ENCODE measurements around the gene TECPR2. TPM values are rescaled to one million over a fixed set of nuclear protein-coding genes. Genes with fewer than 3 reads are reported as not detected.

Gene TECPR2
- total RNA-seq, 1 donor from 2014 or later: 26.9 TPM

- Mint-ChIP-seq H3K36me3 (ENCODE audit: unreplicated experiment) (peaks cover 8% of the 10 kb centered on the region), H3K4me1 (ENCODE audit: unreplicated experiment) (peaks cover 2% of the 10 kb centered on the region), H3K27me3 (ENCODE audit: unreplicated experiment) (no peaks in the 10 kb centered on the region), H3K27ac (ENCODE audit: unreplicated experiment) (no peak overlapping the region), H3K9me3 (ENCODE audit: unreplicated experiment) (no peaks in the 10 kb centered on the region), H3K4me3 (ENCODE audit: unreplicated experiment) (no peak overlapping the region)
- no peak for DNase-seq (ENCODE audit: extremely low spot score, unreplicated experiment)
- TF ChIP-seq CTCF (IDR thresholded peaks at IDR 0.05): no peak
These were observed 136.0 kb downstream of the TECPR2 start for GRCh38 chr14:102498678-102499265.

DNA sequence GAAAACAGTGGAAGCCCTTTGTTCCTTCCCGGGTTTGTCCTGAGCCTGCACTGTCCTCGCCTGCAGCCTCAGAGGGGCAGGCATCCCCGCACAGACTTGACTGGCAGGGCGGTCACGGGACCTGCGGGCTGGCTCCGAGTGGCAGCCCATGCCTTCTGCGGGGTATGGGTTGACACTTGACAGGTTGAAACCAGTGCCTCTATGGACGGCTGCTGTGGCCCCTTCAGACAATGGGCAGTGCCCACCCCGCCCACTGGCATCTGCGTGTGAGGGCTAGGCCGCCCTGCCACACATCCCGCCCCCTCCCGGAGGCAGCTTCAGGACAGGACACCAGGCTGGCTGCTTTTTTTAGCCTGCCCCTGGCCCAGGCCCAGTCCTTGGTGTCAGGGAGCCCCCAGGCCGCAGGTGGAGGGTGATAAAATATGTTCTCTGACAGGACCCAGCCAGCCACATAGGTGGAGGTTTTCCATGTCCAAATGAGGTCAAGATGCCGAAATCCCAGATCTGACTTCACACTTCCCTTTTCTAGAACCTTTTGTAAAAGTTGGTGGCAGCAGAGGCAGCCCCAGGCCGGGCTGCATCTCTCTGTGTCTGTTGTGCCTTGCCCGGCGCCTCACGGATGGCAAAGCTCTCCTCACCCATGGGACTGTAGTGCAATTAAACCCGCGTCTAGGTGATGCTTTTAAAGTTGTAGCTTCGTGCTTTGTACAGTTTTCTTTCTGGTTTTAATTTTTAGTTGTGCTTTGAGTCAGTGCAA, 136.8 kb downstream of the TECPR2 start:
- DNase-seq (ENCODE audit: extremely low spot score, unreplicated experiment): no peak
- H3K36me3 Mint-ChIP-seq (ENCODE audit: unreplicated experiment): peaks cover 8% of the 10 kb centered on the region
- no peak overlapping the region for H3K27ac Mint-ChIP-seq (ENCODE audit: unreplicated experiment)
- TF ChIP-seq CTCF (IDR thresholded peaks at IDR 0.05): no peak
- no peaks in the 10 kb centered on the region for H3K9me3 Mint-ChIP-seq (ENCODE audit: unreplicated experiment)
- H3K4me1 Mint-ChIP-seq (ENCODE audit: unreplicated experiment): peaks cover 2% of the 10 kb centered on the region
- H3K4me3 Mint-ChIP-seq (ENCODE audit: unreplicated experiment): no peak overlapping the region
- no peaks in the 10 kb centered on the region for H3K27me3 Mint-ChIP-seq (ENCODE audit: unreplicated experiment)

- DNase-seq (ENCODE audit: extremely low spot score, unreplicated experiment): no peak
- no peak for TF ChIP-seq CTCF (IDR thresholded peaks at IDR 0.05)
- Mint-ChIP-seq H3K4me3 (ENCODE audit: unreplicated experiment) (no peak overlapping the region), H3K9me3 (ENCODE audit: unreplicated experiment) (no peaks in the 10 kb centered on the region), H3K27me3 (ENCODE audit: unreplicated experiment) (no peaks in the 10 kb centered on the region), H3K27ac (ENCODE audit: unreplicated experiment) (no peak overlapping the region), H3K36me3 (ENCODE audit: unreplicated experiment) (peaks cover 8% of the 10 kb centered on the region), H3K4me1 (ENCODE audit: unreplicated experiment) (peaks cover 2% of the 10 kb centered on the region)
These were observed 137.5 kb downstream of the TECPR2 start for GRCh38 chr14:102500158-102500662.

DNA sequence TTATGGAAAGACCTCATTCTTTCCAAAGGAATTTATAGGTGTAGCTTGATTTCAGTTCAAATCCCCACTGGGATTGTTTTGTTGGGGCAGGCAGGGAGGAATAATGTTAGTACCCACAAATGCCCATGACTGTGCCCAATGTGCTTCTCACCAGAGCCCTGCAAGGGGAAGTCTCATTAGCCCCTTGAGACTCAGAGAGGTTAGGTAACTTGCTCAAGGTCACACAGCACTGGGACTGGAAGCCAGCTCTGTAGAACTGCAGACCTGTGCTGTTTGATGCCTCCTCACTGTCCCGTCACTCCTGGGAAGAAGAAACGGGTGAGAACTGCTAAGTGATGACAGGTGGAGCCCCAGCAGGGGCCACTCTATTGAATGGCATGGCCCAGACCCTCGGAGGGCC, 138.0 kb downstream of the TECPR2 start:
- DNase-seq (ENCODE audit: extremely low spot score, unreplicated experiment): no peak
- no peak overlapping the region for H3K27ac Mint-ChIP-seq (ENCODE audit: unreplicated experiment)
- H3K27me3 Mint-ChIP-seq (ENCODE audit: unreplicated experiment): no peaks in the 10 kb centered on the region
- no peak for TF ChIP-seq CTCF (IDR thresholded peaks at IDR 0.05)
- H3K36me3 Mint-ChIP-seq (ENCODE audit: unreplicated experiment): peaks cover 9% of the 10 kb centered on the region
- H3K4me3 Mint-ChIP-seq (ENCODE audit: unreplicated experiment): no peak overlapping the region
- H3K4me1 Mint-ChIP-seq (ENCODE audit: unreplicated experiment): peaks cover 2% of the 10 kb centered on the region
- no peaks in the 10 kb centered on the region for H3K9me3 Mint-ChIP-seq (ENCODE audit: unreplicated experiment)

DNA sequence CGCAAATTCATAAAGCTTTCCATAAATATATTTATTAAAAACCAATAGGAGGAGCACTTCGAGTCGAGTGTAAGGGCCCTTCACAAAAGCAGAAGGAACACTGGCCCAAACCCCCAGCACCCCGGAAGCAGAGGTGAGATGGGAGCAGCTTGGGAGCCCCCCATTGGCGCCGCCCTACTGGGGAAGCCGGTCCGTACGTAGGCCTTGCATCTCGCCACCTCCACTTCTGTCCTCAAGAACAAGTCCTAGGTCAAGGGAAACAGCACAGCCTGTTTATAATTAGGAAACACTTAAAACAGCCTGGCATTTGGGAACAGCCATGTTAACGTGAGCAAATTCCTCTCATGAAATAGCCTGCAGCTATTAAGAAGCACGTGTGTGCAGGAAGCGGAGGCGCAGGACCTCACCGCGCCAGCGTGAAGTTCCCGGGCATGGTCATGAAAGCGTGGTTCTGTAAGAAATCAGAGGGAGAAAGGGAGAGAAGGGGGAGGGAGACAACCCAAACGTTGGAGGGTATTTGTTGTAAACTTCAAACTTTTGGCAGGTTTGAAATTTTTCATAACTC, 139.1 kb downstream of the TECPR2 start:
- Mint-ChIP-seq H3K4me3 (ENCODE audit: unreplicated experiment) (no peak overlapping the region), H3K36me3 (ENCODE audit: unreplicated experiment) (peaks cover 11% of the 10 kb centered on the region), H3K27ac (ENCODE audit: unreplicated experiment) (no peak overlapping the region), H3K4me1 (ENCODE audit: unreplicated experiment) (peaks cover 2% of the 10 kb centered on the region), H3K27me3 (ENCODE audit: unreplicated experiment) (no peaks in the 10 kb centered on the region), H3K9me3 (ENCODE audit: unreplicated experiment) (no peaks in the 10 kb centered on the region)
- peak; percentile 16 for TF ChIP-seq CTCF (IDR thresholded peaks at IDR 0.05)
- DNase-seq (ENCODE audit: extremely low spot score, unreplicated experiment): no peak

Data from osteocyte (in vitro differentiated cells).